GM18519 (cell line): ENCODE results near the gene SPTB.

Experiments used
- ATAC-seq: cut with Tn5 transposase; IDR thresholded peaks from one replicate; pipeline ENCODE4 v1.9.1; 2021; ENCODE audit warnings: mild to moderate bottlenecking, moderate library complexity; ENCODE audit not compliant: unreplicated experiment, low FRiP score

SPTB gene

DNA sequence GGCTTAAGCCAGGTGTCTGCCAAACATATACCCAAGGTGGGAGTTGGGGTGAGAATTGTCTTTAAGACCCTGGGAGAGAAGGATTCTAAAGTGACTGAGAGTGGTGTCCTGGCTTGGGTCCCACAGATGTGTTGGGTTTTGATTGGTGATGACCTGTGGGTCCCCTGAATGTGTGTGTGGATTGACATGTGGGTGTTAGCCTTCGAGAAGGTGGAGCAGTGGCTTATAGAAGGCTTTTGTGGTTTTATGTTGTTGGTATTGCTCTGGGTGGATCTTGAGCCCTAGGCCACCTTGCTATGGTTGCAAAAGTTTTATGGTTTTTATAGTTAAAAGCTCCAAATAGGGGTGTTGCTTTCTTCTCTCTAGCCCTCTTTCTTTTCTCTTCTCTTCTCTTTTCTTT, 145.8 kb downstream of the SPTB start:
- ATAC-seq: no peak

DNA sequence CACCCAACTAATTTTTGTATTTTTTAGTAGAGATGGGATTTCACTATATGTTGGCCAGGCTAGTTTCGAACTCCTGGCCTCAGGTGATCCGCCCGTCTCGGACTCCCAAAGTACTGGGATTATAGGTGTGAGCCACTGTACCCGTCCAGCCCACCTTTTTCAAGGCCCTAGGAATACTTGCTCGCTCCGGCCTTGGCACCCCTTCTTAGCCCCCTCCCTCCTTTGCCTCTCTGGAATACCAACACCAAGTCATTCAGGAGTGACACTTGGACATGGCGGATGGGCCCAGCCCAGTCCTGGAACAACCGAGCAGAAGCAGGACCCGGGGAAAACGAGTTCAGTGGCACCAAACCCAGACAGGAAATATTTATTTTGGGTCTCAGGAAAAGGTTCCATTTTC, 146.4 kb downstream of the SPTB start:
- no peak for ATAC-seq

DNA sequence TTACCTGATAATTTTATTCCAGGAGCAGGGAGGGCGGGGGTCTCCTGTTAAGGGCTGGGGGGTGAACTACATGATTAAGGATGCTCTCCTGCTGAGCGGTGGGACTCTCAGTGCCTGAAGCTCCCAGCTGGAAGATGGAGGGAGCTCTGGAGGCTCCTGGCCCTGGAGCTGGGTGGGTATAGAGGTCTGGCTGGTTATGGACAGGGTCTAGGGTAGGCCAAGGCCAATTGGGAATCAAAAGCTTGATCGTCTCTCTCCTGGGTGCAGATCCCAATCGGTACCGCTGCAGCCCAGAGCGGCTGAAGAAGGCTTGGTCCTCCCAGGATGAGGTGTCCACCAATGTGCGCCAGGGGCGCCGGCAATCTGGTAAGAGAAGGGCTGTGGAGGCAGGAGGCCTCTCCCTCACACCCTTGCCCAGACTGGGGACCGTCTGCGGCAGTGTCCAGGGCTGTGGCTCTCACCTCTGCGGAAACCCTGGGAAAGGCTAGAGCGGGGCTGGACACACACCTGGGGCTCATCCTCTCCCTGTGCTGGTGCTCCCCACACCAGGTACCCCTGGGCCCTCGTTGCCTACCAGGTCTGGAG, 147.1 kb downstream of the SPTB start:
- ATAC-seq: no peak

DNA sequence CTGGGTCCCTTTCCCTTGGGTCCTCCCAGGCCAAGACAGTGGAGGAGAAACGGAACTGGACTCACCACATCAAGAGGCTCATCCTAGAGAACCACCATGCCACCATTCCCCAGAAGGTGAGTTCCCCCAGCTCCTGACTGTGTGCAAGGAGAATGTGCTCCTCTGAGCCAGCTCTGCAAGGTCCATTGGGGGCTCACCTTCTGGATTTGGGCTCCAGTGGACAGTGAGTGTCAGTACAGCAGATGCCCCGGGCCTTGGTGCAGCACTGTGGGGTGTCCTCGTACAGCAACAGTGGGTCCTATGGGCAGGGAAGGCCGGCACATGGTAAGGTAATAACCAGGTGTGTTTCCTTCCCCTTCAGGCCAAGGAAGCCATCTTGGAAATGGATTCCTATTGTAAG, 147.6 kb downstream of the SPTB start:
- ATAC-seq: no peak

DNA sequence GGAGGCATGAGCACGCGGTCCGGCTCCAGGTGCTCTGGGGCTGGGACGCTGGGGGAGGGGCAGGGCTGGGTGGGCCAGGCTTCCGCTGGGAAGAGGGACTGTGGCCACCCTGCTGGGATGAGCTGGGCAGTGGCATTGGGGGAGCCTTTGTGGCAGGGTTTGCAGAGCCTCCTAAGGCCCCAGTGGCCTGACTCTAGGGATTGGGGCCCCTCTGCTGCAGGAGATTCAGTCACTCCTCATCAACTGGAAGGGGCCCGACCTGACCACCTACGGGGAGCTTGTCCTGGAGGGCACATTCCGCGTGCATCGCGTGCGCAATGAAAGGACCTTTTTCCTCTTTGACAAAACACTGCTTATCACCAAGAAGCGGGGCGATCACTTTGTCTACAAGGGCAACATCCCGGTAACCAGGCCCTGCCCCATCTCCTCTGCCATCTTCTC, 148.5 kb downstream of the SPTB start:
- no peak for ATAC-seq

DNA sequence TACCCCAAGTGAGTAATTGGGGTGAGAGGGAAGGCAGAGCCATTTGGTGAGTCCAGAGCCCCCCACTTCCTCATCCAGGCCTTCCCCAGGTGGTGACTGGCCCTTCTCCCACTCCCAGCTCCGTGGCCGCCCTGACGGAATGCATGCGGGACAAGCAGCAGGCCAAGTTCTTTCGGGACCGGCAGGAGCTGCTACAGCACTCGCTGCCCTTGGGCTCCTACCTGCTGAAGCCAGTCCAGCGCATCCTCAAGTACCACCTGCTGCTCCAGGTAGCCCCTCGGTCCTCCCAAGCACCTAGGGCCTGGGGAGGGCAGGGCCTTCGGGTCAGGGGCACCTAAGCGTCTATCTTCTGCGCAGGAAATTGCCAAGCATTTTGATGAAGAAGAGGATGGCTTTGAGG, 149.0 kb downstream of the SPTB start:
- no peak for ATAC-seq

DNA sequence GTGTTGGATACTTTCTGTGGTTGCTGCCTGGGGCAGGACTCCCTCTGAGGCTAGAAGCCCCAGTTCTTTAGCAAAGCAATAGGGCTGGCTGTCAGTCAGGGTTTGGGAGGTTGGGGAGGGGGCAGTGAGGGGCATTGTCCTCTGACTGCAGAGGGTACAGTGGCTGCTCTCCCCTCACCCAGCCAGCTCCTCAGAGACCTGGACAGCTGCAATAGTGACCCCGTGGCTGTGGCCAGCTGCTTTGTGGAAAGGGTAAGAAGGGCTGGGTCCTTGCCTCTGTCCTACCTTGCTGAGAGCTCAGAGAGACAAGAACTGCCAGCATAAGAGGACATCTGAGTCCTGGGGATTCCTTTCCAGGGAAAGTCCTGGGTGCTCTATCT, 149.7 kb downstream of the SPTB start:
- ATAC-seq: no peak

DNA sequence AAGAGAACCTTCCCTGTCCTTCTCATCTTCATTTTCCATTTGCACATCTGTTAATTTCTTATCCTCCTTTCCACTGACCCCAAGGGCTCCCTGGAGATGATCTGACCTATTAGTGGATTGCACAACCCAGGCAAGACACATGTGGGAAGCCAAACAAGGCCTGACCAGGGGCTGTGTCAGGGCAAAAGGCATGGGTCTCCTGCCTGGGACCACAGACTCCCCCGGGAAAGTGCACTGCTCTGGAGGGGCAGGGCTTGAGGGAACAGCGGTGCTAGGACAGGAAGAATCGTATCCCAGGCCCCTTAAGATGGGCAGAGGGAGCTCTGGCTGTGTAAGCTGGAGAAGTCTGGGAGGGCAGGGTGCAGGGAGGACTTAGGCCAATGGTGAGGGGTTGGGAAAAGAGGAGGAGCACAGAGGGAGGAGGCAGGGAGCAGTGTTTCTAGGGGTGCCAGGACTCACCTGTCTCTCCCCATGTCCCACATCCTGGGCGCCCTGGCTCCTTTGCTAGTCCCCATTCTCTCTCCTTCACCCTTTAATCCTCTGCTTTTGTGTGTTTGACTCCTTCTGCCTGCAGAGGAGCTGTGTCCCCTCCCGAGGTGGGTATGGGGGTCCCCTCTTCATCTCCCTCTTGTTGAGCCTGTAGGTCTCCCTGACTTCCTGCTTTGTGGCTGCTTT, 150.2 kb downstream of the SPTB start:
- ATAC-seq: no peak

DNA sequence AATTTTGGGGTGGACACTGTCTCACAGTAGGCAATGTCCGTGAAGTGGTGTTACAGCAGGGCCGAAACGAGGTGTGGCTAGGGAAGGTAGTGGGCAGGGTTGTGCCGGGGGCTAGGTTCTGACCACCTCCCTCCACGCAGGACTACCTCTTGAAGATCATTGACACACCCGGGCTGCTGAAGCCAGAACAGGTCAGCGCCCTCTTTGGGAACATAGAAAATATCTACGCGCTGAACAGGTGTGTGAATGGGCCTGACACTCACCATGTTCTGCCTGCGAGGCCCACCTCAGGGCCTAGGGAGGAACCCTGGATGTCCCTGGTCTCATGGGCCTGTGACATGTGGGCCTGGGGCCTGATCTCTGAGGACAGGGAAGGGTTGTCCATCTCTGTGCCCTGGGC, 150.9 kb downstream of the SPTB start:
- no peak for ATAC-seq

DNA sequence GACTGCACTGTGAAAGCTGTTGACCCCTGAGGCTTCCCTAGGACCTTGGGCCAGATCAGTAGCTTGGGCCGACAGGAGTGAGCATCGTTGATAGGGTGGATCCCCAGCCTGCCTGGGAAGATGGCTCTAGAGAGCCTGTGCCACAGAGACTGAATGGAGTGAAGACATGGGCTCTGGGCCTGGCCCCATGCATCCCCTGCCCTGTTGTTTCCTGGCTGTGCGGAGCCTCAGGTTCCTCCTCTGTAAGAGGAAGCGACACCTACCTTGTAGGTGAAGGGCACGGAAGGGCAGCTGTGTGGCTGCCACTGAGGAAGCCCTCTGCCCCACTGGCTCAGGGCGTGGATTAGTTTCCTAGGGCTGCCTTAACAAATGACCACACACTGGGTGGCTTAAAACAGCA, 151.6 kb downstream of the SPTB start:
- no peak for ATAC-seq

DNA sequence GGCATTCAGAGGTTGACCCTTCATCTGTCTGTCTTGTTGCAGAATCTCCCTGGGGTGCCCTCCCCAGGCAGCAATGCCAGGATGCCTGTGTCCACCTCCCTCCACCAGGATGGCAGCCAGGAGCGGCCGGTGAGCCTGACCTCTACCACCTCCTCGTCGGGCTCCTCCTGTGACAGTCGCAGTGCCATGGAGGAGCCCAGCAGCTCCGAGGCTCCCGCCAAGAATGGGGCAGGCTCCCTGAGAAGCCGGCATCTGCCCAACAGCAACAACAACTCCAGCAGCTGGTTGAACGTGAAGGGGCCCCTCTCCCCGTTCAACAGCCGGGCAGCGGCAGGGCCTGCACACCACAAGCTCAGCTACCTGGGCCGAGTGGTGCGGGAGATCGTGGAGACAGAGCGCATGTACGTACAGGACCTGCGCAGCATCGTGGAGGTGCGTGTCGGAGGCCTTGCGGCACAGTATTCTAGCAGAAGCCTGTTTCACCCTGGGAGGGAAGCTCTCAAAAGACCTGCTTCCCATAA, 152.1 kb downstream of the SPTB start:
- ATAC-seq: no peak

DNA sequence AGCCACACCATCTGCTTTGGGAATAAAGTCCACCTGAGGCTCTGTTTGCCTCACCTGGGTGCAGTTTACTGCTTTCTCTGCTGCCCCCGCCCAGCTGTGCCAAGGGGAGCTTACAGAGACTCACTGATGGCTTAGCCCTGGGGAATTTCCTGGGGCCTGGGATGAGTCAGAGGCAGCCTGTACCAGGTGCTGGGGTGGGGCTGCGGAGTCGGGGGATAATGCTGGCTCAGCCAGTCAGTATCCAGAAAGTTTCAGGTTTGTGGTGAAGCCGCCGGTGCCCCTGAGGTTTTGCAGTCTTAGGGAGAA, 153.2 kb downstream of the SPTB start:
- no peak for ATAC-seq

DNA sequence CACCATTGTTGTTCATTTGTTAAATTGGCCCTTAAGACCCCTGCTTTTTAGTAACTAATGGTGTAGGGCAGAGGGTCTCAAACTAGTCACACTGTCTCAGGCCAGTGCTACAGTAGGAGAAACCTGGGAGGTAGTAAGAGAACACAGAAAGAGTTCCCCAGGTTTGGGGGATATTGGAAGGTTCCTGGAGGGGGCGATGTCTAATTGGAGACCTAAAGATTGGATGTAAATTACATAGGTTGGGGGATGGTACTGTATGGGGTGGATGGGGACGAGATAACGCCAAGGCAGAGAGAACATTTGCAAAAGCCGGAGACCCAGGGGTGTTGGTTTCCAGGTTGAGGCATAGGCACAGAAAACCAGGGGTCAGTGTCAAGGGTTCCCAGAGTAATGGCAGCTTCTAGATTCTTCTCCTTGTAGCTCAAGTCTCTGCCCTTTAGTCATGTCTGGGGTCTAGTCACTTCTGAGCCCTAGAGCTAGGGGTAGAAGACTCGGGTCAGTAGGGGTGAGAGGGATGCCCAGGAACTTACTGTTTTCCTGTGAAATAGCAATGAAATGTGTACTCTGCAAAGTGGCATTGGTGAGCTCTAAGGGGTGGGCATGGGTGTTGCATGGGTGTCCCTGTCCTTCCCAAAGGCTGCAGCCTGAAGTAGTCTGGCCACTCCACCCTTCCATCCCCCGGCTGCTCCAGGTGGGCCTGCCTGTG, 153.7 kb downstream of the SPTB start:
- no peak for ATAC-seq

DNA sequence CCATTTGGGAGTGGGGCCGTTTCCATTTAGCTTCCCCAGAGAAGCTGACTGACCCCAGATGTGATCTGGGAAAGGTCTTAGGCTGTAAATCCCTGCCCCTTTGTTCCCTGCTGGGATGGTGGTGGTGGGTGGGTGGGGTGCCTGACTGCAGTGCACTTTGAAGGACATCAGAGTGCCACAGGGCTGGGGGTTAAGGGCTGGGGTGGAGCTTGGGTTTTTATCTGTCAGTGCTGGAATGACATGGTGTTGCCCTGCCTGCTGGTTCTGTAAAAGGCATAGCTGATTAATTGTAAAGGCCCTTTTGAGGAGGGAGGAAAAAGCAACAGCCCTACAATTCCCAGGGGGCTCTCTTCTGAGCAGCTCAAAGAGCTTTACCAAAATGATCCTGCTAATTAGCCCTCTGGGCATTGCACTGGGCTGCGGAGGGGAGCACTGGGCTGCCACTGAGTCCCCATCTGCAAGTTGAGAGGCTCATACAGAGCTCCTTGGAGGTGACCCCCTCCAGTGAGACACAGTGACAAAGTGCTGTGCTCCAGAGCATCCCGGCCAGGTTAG, 154.4 kb downstream of the SPTB start:
- no peak for ATAC-seq

DNA sequence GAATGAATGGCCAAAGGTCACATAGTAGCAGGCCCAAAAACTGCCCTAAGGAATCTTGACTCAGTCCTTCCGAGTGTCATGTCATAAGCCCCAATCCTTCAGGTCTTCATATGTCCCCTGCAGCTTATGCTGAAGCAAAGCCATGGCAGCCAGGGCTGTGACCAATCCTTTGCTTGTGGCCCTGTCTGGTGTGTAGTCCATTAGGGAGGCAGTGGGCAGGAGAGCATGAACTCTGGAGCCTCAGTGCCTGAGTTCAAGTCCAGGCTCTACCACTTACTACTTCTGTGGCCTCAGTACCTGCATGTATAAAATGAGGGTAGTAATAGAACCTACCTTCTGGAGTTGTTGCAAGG, 155.2 kb downstream of the SPTB start:
- ATAC-seq: no peak

DNA sequence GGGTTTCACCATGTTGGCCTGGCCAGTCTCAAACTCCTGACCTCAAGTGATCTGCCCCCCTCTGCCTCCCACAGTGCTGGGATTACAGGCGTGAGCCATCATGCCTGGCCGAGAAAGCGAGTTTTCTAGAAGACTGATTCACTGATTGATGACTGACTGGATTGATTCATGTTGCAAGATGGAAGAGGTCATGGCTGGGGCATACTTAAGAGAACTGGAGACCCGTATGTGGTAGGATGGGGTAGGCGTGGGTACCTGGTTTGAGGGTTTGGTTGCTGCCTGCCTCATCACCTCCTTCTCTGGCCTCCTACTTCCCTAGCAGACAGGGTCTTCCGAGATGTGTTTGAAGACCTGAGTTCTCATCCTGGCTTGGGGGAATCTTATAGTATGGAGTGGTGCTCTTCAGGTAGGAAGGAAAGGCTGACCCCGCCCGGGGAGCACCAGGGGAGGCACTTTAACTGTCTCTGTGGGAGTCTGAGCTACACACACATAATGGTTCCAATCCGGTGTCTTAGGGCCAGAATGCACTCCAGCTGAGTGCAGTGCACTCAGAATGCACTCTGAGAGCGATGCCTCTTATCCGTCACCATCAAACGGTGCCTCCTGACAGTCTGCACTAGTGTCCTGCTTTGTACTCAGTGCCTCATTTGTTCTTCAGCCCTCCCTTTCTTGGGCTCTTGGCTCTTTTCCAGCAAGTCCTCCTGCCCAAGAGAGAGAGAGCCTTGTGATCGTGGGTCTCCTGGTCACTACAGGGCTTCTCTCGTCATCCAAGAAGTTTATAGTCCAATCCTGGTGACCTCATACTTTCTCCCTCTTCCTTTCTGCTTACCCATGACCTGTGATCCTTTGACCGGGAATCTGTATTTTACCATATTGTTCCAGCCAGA, 155.8 kb downstream of the SPTB start:
- ATAC-seq: no peak

DNA sequence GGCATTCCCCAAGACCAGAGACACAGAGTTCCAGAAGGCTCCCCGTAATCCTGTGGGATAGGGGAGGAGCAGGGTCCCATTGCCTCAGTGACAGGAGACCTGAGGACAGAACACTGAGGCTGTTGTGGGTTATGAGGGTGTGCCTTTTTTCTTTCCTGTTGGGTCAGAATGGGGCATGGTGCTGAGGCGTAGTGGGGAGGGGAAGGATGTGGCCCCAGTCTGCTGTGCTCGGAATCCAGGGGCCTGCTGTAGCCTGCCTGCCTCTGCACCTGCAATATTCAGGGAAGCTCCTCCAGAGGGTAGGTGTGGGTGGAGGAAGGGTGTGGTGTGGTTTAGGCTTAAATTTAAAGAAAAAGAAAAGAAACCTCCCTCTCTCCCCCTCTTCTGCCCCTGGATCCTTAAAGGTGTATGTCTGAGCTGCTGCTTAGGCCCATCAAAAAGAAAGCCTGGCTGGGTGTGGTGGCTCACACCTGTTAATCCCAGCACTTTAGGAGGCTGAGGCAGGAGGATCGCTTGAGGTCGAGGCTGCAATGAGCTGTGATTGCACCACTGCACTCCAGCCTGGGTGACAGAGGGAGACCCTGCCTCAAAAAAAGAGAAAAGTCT, 156.8 kb downstream of the SPTB start:
- no peak for ATAC-seq

DNA sequence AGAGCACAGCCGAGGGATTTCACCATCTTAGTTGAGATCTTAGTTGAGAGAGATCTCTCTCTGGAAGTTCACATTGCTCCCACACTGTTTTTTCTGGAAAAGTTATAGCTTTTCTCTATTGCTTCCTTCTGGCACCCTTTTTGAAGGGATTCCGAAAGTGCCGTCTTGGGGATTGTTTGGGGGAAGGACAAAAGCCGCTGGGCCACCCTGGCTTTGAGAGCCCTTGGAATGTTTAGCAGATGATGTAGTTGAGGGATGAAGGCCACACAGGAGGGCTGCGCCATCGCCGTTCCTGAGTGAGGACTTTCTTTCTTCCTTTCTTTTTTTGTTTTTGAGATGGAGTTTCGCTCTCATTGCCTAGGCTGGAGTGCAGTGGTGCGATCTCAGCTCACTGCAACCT, 157.8 kb downstream of the SPTB start:
- no peak for ATAC-seq

DNA sequence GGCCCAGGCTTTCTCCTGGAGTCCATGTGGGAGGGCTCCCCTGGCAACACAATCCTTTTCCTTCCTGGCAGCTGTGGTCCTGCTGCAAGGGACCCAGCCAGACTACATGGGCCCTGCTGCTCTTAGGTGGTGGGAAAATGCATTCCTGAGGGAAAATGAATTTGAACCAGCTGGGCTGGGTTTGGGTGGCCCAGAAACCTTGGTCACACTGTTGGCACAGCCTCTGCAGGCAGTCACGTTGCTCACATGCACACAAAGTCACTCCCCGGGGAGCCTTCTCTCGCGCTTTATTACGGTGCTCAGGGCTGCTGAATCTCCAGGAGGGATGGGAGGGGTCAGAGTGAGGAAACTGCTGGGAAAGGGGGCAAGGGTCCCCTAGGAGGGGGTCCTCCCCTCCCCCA, 158.3 kb downstream of the SPTB start:
- no peak for ATAC-seq

DNA sequence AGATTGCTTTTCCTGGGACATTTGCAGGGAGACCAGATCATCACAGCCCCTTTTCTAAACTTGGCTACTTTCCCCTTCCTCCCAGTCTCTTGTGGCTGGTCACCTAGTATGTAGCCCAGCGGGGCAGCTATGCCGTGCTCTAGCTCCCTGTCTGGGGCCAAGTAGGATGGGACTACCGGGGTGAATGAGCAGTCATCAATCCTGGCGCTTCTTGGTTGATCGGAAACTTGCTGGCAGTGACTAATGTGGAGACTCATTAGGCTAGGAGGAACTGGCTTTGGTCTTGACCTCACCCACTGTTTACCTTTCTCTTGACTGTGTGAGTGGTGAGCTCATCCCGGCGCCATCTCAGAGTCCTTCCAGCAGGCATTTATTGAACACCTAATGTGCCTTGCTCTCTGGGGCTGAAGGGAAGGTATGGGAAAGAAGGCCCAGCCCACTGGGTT, 159.6 kb downstream of the SPTB start:
- ATAC-seq: no peak
